HuH-7.5 (cell line): ENCODE data around the gene KCNK2.

Experiments used
- DNase-seq: peaks from one replicate; pipeline ENCODE4 v3.0.0; 2011; ENCODE audit warnings: low spot score

The KCNK2 gene

GRCh38 chr1:215252164-215252563 lies 169.6 kb downstream of the KCNK2 start:
- no peak for DNase-seq

DNA sequence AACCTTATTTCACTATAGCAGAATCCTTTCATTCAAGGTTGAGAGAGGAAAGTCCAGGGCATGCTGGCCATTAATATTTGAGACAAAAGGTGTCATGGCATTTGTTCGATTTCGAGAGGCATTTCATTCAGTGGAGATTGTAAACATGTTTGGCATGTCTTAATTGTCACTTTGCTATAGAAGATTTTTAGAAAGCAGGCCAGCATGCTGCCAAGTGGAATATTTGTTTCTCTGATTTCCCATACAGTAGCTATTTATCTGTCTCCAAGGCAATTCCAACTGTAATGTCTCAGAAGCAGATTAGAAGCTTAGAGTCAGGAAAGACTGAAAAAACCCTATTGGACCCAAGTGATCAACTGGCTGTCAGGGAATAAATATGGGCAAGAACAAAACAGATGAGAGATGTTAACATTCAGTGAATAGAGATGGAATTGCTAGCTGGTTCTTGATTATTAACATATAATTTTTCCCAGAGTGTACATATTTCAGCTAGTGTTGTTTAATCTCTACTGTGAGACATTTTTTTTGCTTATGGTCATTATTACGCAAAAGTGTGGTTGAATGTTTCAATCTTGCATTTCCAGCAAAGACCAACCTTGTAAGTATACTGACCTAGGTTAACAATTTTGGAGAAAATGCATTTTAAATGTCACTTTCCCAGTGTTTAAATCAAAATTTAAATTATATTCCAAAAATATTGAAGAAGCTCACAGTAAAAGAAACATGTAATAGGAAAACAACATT lies 174.6 kb downstream of the KCNK2 start:
- no peak for DNase-seq

- DNase-seq = no peak
Measured at GRCh38 chr1:215260711-215261110, 178.2 kb downstream of the KCNK2 start.

- DNase-seq = no peak
Measured at GRCh38 chr1:215262106-215262505, 179.6 kb downstream of the KCNK2 start.

DNA sequence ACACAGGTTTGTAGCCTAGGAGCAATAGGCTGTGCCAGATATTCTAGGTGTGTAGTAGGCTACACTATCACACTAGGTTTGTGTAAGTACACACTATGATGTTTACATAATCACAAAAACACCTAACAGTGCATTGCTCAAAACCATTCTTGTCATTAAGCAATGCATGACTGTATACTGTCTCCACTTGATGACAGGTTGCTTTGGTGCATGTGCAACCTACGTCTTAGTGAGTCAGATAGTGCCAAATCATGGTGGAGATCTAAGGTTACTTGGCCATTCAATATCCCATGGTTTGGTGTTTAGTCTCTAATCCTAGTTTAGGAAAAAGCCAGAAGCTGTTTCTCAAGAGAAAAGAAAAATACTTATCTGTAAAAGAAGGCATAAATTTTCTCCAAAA lies 181.1 kb downstream of the KCNK2 start:
- no peak for DNase-seq

DNA sequence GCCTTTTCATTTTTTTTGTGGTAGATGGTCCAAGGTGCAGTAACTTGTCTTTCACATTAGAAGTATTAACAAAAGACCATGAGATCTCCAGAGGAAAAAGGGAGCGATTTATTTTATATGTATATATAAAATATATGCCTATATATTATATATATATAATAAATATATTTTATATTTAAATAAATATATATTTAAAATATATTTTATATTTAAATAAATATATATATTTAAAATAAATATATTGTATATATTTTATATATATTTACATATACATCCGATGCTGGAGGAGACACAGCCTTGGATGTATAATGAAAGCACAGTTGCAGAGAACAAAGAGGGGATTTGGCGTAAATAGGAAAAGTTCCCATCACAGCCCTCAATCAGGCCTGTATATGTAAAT lies 182.1 kb downstream of the KCNK2 start:
- no peak for DNase-seq

- DNase-seq = no peak
Measured at GRCh38 chr1:215267495-215267894, 185.0 kb downstream of the KCNK2 start.

DNA sequence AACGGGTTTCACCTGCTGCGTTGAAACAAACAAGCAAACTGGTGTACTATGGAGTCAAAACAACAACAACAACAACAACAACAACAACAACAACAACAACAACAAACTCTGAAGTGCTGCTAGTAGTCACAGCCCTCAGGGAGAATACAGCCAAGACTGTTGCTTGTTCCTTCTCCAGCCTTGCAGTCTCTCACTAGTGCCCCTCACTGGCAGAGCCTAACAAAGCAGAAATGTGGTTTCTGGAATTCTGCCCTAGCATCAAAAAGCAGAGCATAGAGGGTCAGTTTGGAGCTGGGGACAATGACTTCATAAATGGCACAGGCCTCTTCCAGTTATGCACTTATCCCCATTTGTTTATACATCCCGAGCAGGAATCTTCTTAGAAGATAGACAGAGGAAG lies 187.4 kb downstream of the KCNK2 start:
- DNase-seq = no peak

GRCh38 chr1:215273838-215274516 lies 191.4 kb downstream of the KCNK2 start:
- DNase-seq = no peak

GRCh38 chr1:215276582-215276981 lies 194.0 kb downstream of the KCNK2 start:
- no peak for DNase-seq

GRCh38 chr1:215277532-215277931 lies 195.0 kb downstream of the KCNK2 start:
- DNase-seq = no peak

GRCh38 chr1:215279682-215280081 lies 197.1 kb downstream of the KCNK2 start:
- DNase-seq = no peak

DNA sequence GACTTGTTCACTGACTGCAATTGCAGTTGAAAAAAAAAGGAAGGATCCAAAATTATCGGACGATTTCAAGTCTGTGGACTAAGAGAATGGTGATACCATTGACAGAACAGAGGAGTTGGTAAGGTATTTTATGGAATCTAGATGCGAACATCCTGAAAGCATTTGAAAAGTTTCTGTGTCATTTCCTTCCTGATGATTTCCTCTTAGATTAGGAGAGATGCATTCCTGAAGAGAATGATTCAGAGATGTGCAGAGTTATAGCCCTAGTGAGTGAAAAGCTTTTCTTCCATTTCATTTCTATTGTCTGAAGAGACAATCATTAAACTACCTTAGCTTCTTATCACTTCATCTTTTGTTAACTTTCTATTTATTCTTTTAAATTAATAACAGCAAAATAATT lies 200.0 kb downstream of the KCNK2 start:
- no peak for DNase-seq

- no peak for DNase-seq
Measured at GRCh38 chr1:215285013-215285800, 202.7 kb downstream of the KCNK2 start.
